Stimulated activated CD8-positive, alpha-beta memory T cell treated with anti-CD3 and anti-CD28 coated beads, Interleukin-12 subunit alpha, Interleukin-12 subunit beta, amount 100 ng/mL, for 24 hours (primary cell): ENCODE data around the gene SENP2.
A peak's percentile ranks its signal among the peaks of the same experiment; 100 is the strongest.
"Not testable (repeated sequence)": the region's sequence is repeated elsewhere in the genome, so short reads cannot be mapped to it uniquely, and the experiment has no call there.

Experiments used
- DNase-seq: peaks from one replicate; pipeline ENCODE4 v3.0.0-alpha.2; 2020; ENCODE audit errors: extremely low read depth

The SENP2 gene

GRCh38 chr3:185585859-185586685, at the start of gene SENP2:
SENP2 (plus strand) TSS chr3:185586295; CDS start chr3:185586414, 119 bp downstream.
- DNase-seq: peak; percentile 98

GRCh38 chr3:185537369-185537970, 48.6 kb upstream of the SENP2 start:
- DNase-seq: no peak

- DNase-seq: no peak
These were observed 46.2 kb upstream of the SENP2 start for GRCh38 chr3:185539934-185540333.

GRCh38 chr3:185540695-185541094, 45.4 kb upstream of the SENP2 start:
- DNase-seq: no peak

GRCh38 chr3:185549122-185549521, 37.0 kb upstream of the SENP2 start:
- DNase-seq: no peak

GRCh38 chr3:185549651-185550111, 36.4 kb upstream of the SENP2 start:
- no peak for DNase-seq

GRCh38 chr3:185552358-185552877, 33.7 kb upstream of the SENP2 start, which contains the start of gene LIPH:
LIPH (minus strand) TSS chr3:185552588; CDS start chr3:185552471, 117 bp downstream.
- no peak for DNase-seq

GRCh38 chr3:185555101-185555501, 31.0 kb upstream of the SENP2 start:
- no peak for DNase-seq

GRCh38 chr3:185555860-185556347, 30.2 kb upstream of the SENP2 start:
- DNase-seq: no peak

- not testable (repeated sequence) for DNase-seq
These were observed 29.5 kb upstream of the SENP2 start for GRCh38 chr3:185556640-185557039.

GRCh38 chr3:185558395-185558794, 27.7 kb upstream of the SENP2 start:
- no peak for DNase-seq

GRCh38 chr3:185559706-185560090, 26.4 kb upstream of the SENP2 start:
- DNase-seq: no peak

GRCh38 chr3:185560676-185561075, 25.4 kb upstream of the SENP2 start:
- no peak for DNase-seq

GRCh38 chr3:185561374-185561943, 24.6 kb upstream of the SENP2 start:
- DNase-seq: no peak

- DNase-seq: no peak
These were observed 24.1 kb upstream of the SENP2 start for GRCh38 chr3:185561958-185562357.

- DNase-seq: no peak
These were observed 13.9 kb upstream of the SENP2 start for GRCh38 chr3:185572183-185572582.

GRCh38 chr3:185575108-185575869, 10.8 kb upstream of the SENP2 start:
- not testable (repeated sequence) for DNase-seq

- DNase-seq: no peak
These were observed 3.9 kb upstream of the SENP2 start for GRCh38 chr3:185582236-185582635.

GRCh38 chr3:185582871-185583270, 3.2 kb upstream of the SENP2 start:
- DNase-seq: no peak

GRCh38 chr3:185583925-185584324, 2.2 kb upstream of the SENP2 start:
- no peak for DNase-seq

GRCh38 chr3:185584686-185585085, 1.4 kb upstream of the SENP2 start:
- DNase-seq: no peak

- no peak for DNase-seq
These were observed 607 bp upstream of the SENP2 start for GRCh38 chr3:185585518-185585858.
